LNCaP clone FGC (cell line): ENCODE measurements around the gene ZNF423.

Experiments
- DNase-seq: peaks from one replicate; pipeline ENCODE4 v3.0.0-alpha.2; 2011; ENCODE audit warnings: low read depth
- H3K4me3 ChIP-seq: 2 replicates; pipeline ENCODE4 v1.5.1; 2011; ENCODE audit warnings: mild to moderate bottlenecking, low read depth, low read length, control low read depth
- CTCF ChIP-seq: IDR thresholded peaks from 2 replicates; pipeline ENCODE4 v1.5.1; 2012; ENCODE audit warnings: mild to moderate bottlenecking; ENCODE audit not compliant: control insufficient read depth, insufficient read depth; ENCODE audit errors: extremely low read depth

The ZNF423 gene

DNA sequence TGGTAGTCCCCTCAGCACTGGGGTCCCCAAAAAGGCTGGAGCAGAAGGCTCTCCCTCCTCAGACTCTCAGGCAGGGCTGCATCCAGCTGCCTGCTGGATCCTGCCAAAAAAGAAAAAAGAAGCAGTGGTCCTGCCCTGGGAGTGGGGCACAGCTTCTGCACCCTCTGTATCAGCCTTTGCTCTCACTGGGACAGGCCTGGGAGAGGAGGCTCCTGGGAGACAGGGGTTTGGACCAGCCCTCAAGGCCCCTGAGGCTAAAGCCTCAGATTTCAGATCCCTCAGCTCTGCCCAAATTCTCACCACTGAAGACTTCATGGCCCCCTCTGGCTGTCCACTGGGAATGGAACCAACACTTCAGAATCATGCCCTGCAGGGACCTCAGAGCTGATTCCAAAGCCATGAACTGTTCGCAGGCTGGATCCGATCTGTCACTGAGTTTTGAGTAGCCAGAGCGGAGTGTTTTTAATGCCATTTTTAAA lies 385.4 kb downstream of the ZNF423 start:
- no peak for TF ChIP-seq CTCF

DNA sequence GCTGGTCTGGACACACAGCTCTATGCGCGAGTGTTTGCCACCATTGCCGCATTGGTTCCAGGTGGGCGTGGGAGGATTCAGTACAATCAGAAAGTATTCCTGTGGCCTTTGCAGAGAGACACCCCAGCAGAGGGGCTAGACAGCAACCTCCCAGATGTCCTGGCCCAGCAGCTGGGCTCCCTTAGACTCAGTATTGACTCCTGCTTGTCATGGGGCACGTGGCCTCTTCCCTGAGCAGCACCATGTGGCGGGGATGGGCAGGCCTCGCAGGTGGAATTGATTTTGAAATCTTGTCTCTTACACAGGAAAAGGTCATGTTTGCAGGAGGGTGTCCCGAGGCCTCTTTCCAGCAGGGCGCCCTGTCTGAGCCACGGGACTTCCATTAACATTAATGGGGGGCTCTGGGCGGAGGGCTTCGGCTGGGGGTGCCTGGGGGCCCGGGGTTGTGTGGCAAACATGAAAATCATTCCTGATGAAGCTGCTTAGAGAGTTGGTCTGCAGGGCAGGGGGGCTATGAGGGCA lies 385.9 kb downstream of the ZNF423 start:
- no peak overlapping the region for H3K4me3 ChIP-seq
- no peak for DNase-seq
- no peak for TF ChIP-seq CTCF

More for the DNA sequence above, 385.4 kb downstream of the ZNF423 start:
- no peak overlapping the region for H3K4me3 ChIP-seq
- DNase-seq: no peak

- no peak overlapping the region for H3K4me3 ChIP-seq
- TF ChIP-seq CTCF: no peak
- no peak for DNase-seq
Measured at GRCh38 chr16:49469311-49469670, 386.6 kb downstream of the ZNF423 start.

- DNase-seq: no peak
- no peak overlapping the region for H3K4me3 ChIP-seq
- TF ChIP-seq CTCF: no peak
Measured at GRCh38 chr16:49468611-49469310, 387.2 kb downstream of the ZNF423 start.

- H3K4me3 ChIP-seq: no peak overlapping the region
- DNase-seq: no peak
- TF ChIP-seq CTCF: no peak
Measured at GRCh38 chr16:49467540-49468372, 388.2 kb downstream of the ZNF423 start.

DNA sequence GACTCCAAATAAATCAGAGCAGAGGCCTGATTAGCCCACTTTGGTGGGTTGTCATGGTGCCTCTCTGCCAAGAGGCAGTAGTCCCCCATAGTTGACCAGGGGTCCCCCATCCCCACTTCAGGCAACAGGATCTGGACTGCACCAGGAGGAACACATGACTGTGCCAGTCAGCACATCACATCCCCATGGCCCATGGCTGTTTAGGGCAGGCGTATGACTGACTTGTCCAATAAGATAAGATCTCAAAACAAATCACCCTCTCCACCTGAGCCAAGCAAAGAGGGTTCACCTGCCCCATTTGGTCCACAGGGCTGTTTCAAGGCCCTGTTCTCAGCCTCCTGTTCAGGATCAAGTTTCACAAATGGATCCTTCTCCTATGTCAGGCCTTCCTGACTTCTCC lies 389.0 kb downstream of the ZNF423 start:
- no peak for DNase-seq
- no peak for TF ChIP-seq CTCF

More for the DNA sequence above, 389.0 kb downstream of the ZNF423 start:
- H3K4me3 ChIP-seq: no peak overlapping the region
